IMR-90 (cell line): ENCODE results near the gene INPP5A. TPM values are rescaled to one million over a fixed set of nuclear protein-coding genes. Genes with fewer than 3 reads are reported as not detected.

Experiments
- ATAC-seq: fragments of 200-7000 bp; cut with Tn5 transposase; 2 replicates; pipeline ENCODE4 v1.9.1; 2020; ENCODE audit warnings: low read depth, mild to moderate bottlenecking, moderate library complexity
- BruUV-seq: library from RNA; stranded (reverse); fragments of 400-500 nt; replicated peaks from 2 replicates; lab custom pipeline; 2021; lab: Mats Ljungman, UMichigan
- CTCF ChIA-PET: fragments of 300-600 bp; formaldehyde crosslinking; extraction: SDS; loops from one replicate; lab custom pipeline; 2021; ENCODE audit warnings: antibody characterized with exemption; lab: Yijun Ruan, JAX
- POLR2A ChIA-PET: fragments of 300-600 bp; sonication (Branson Sonifier 250); formaldehyde crosslinking; loops from one replicate; lab custom pipeline; 2022; ENCODE audit warnings: antibody characterized with exemption; ENCODE audit not compliant: unreplicated experiment; lab: Charles Lee
- DNase-seq: peaks from one replicate; pipeline ENCODE4 v3.0.0; 2013
- H2AFZ ChIP-seq: replicated peaks from 2 replicates; pipeline ENCODE3; 2013; ENCODE audit warnings: low read length, mild to moderate bottlenecking; ENCODE audit not compliant: poor library complexity
- H2AK5ac ChIP-seq: 2 replicates; pipeline ENCODE4 v1.6.1; 2013; ENCODE audit warnings: low read depth, low read length, inconsistent platforms
- H2AK9ac ChIP-seq: replicated peaks from 2 replicates; pipeline ENCODE3; 2013; ENCODE audit warnings: mild to moderate bottlenecking, low read depth, low read length, moderate library complexity; ENCODE audit not compliant: poor library complexity
- H2BK120ac ChIP-seq: 2 replicates; pipeline ENCODE4 v1.6.1; 2013; ENCODE audit warnings: low read depth, low read length, inconsistent platforms
- H2BK15ac ChIP-seq: 3 replicates; pipeline ENCODE4 v1.6.1; 2013; ENCODE audit warnings: low read depth, low read length, inconsistent platforms
- H2BK20ac ChIP-seq: 2 replicates; pipeline ENCODE4 v1.6.1; 2013; ENCODE audit warnings: low read depth, mild to moderate bottlenecking, inconsistent platforms, low read length, moderate library complexity
- H2BK5ac ChIP-seq: 2 replicates; pipeline ENCODE4 v1.6.1; 2013; ENCODE audit warnings: mild to moderate bottlenecking, low read depth, low read length, inconsistent platforms; ENCODE audit not compliant: poor library complexity, severe bottlenecking
- H3K14ac ChIP-seq: replicated peaks from 2 replicates; pipeline ENCODE4 v1.6.1; 2013; ENCODE audit warnings: low read depth, low read length, inconsistent platforms
- H3K18ac ChIP-seq: 2 replicates; pipeline ENCODE4 v1.6.1; 2013; ENCODE audit warnings: low read depth, low read length, control low read depth
- H3K23ac ChIP-seq: 2 replicates; pipeline ENCODE4 v1.6.1; 2013; ENCODE audit warnings: low read depth, low read length, inconsistent platforms
- H3K27ac ChIP-seq: 2 replicates; pipeline ENCODE4 v1.5.1; 2013; ENCODE audit warnings: mild to moderate bottlenecking, control low read depth, low read length; ENCODE audit not compliant: insufficient read depth
- H3K27me3 ChIP-seq: 2 replicates; pipeline ENCODE4 v1.6.1; 2013; ENCODE audit warnings: low read length; ENCODE audit not compliant: control insufficient read depth, insufficient read depth
- H3K36me3 ChIP-seq: 2 replicates; pipeline ENCODE4 v1.6.1; 2013; ENCODE audit warnings: low read length, mixed read lengths; ENCODE audit not compliant: control insufficient read depth, insufficient read depth
- H3K4ac ChIP-seq: 2 replicates; pipeline ENCODE4 v1.6.1; 2013; ENCODE audit warnings: low read depth, low read length, inconsistent platforms
- H3K4me1 ChIP-seq: 2 replicates; pipeline ENCODE4 v1.6.1; 2013; ENCODE audit warnings: low read length, mixed read lengths; ENCODE audit not compliant: control insufficient read depth, insufficient read depth
- H3K4me2 ChIP-seq: 2 replicates; pipeline ENCODE4 v1.6.1; 2013; ENCODE audit warnings: low read depth, mild to moderate bottlenecking, control low read depth, low read length, moderate library complexity
- H3K4me3 ChIP-seq: 2 replicates; pipeline ENCODE4 v1.5.1; 2013; ENCODE audit warnings: low read depth, mild to moderate bottlenecking, control low read depth, low read length, moderate library complexity; ENCODE audit not compliant: insufficient read depth
- H3K56ac ChIP-seq: 2 replicates; pipeline ENCODE4 v1.6.1; 2013; ENCODE audit warnings: low read length, inconsistent platforms; ENCODE audit not compliant: insufficient read depth; ENCODE audit errors: extremely low read depth
- H3K79me1 ChIP-seq, 2 experiments: 2 replicates each; pipeline ENCODE4 v1.6.1; 2013; ENCODE audit warnings: low read length in 2 of 2, inconsistent platforms in 1 of 2, low read depth in 1 of 2
- H3K9ac ChIP-seq: 2 replicates; pipeline ENCODE4 v1.6.1; 2013; ENCODE audit warnings: low read depth, low read length, control low read depth
- H3K9me1 ChIP-seq: 2 replicates; pipeline ENCODE4 v1.6.1; 2013; ENCODE audit warnings: low read length, inconsistent platforms; ENCODE audit not compliant: insufficient read depth
- H3K9me3 ChIP-seq: 2 replicates; pipeline ENCODE4 v1.6.1; 2013; ENCODE audit warnings: low read length; ENCODE audit not compliant: control insufficient read depth, insufficient read depth
- H4K20me1 ChIP-seq: 2 replicates; pipeline ENCODE4 v1.6.1; 2013; ENCODE audit warnings: low read length, inconsistent platforms; ENCODE audit not compliant: insufficient read depth
- H4K5ac ChIP-seq: 2 replicates; pipeline ENCODE4 v1.6.1; 2013; ENCODE audit warnings: mild to moderate bottlenecking, low read depth, low read length, control low read depth
- H4K8ac ChIP-seq, 2 experiments: 2 replicates each; pipeline ENCODE4 v1.6.1; 2013; ENCODE audit warnings: low read depth in 2 of 2, low read length in 2 of 2, control low read depth in 1 of 2, inconsistent platforms in 1 of 2
- H4K91ac ChIP-seq: 2 replicates; pipeline ENCODE4 v1.6.1; 2013; ENCODE audit warnings: low read depth, low read length, inconsistent platforms; ENCODE audit not compliant: insufficient read depth
- CEBPB ChIP-seq: IDR thresholded peaks from 2 replicates; pipeline ENCODE4 v1.6.1; 2012; ENCODE audit warnings: low read depth, low read length, improper control_type of control experiment
- CHD1 ChIP-seq: IDR thresholded peaks from 2 replicates; pipeline ENCODE4 v1.6.1; 2012; ENCODE audit warnings: low read depth, low read length, improper control_type of control experiment
- MAFK ChIP-seq: IDR thresholded peaks from 2 replicates; pipeline ENCODE4 v1.6.1; 2012; ENCODE audit warnings: low read depth, low read length, improper control_type of control experiment
- MAZ ChIP-seq: IDR thresholded peaks from 2 replicates; pipeline ENCODE4 v1.6.1; 2012; ENCODE audit warnings: low read depth, mild to moderate bottlenecking, low read length, improper control_type of control experiment, moderate library complexity, borderline replicate concordance
- NFE2L2 ChIP-seq: fragments of 150-350 bp; IDR thresholded peaks from 2 replicates; pipeline ENCODE4 v1.6.1; 2016; ENCODE audit warnings: low read depth, mild to moderate bottlenecking, low read length
- POLR2A ChIP-seq: IDR thresholded peaks from 2 replicates; pipeline ENCODE4 v1.6.1; 2012; ENCODE audit warnings: mild to moderate bottlenecking, low read depth, low read length
- RCOR1 ChIP-seq: IDR thresholded peaks from 2 replicates; pipeline ENCODE4 v1.6.1; 2012; ENCODE audit warnings: mild to moderate bottlenecking, low read length, improper control_type of control experiment; ENCODE audit not compliant: insufficient replicate concordance
- RFX5 ChIP-seq: IDR thresholded peaks from 2 replicates; pipeline ENCODE4 v1.8.0; 2012; ENCODE audit warnings: low read depth, mild to moderate bottlenecking, low read length, moderate library complexity
- SMC3 ChIP-seq: fragments of 150-350 bp; IDR thresholded peaks from 2 replicates; pipeline ENCODE4 v1.6.1; 2016; ENCODE audit warnings: low read depth, mild to moderate bottlenecking, antibody characterized with exemption, low read length, moderate library complexity
- WGBS, 2 experiments: methylation state at CpG; one replicate each; pipeline versions ENCODE4 v1.1.5 to v1.1.7; 2013; ENCODE audit warnings: missing lambda C conversion rate in 2 of 2; ENCODE audit not compliant: insufficient read length in 1 of 2; ENCODE audit errors: extremely low coverage in 2 of 2; 5-methylcytosine and 5-hydroxymethylcytosine counted together
- dilution Hi-C: fragments of 300-500 bp; cut with HindIII; formaldehyde crosslinking; loops from one replicate; pipeline ENCODE4 v1.14.3; 2018; ENCODE audit warnings: low sequenced_read_pairs; ENCODE audit not compliant: unreplicated experiment
- in situ Hi-C: fragments of 300-500 bp; cut with MboI; formaldehyde crosslinking; loops from 3 replicates; pipeline ENCODE4 v1.14.3; 2019; ENCODE audit warnings: low sequenced_read_pairs, inconsistent platforms, mixed read lengths
- intact Hi-C: fragments of 100-400 bp; cut with micrococcal nuclease; formaldehyde crosslinking; loops from 2 replicates; pipeline ENCODE4 v1.10.0; 2022
- polyA plus RNA-seq, 3 experiments: library from polyadenylated mRNA; depleted of rRNA; stranded (reverse); fragments of >200 nt; gene quantifications; 2 replicates each; pipeline ENCODE4 v1.2.3, GENCODE V29; 2012; ENCODE audit warnings: low replicate concordance in 1 of 3
- total RNA-seq: library from RNA; depleted of rRNA; stranded (reverse); fragments of >200 nt; gene quantifications from 2 replicates; pipeline ENCODE4 v1.2.3, GENCODE V29; 2012
- TF ChIP-seq, protein P1 (sequence below): fragments of 150-350 bp; IDR thresholded peaks from 2 replicates; pipeline ENCODE4 v1.6.1; 2017; ENCODE audit warnings: mild to moderate bottlenecking, antibody characterized with exemption, low read length, low read depth
- TF ChIP-seq, protein P2 (sequence below): conservative IDR thresholded peaks from 2 replicates; pipeline ENCODE4 v1.5.1; 2012; ENCODE audit warnings: mild to moderate bottlenecking, low read depth, low read length, improper control_type of control experiment
- TF ChIP-seq, protein P3 (sequence below): fragments of 150-350 bp; IDR thresholded peaks from 2 replicates; pipeline ENCODE4 v1.6.1; 2016; ENCODE audit warnings: low read depth, mild to moderate bottlenecking, low read length, moderate library complexity, borderline replicate concordance

Gene INPP5A
- total and polyA plus RNA-seq, 2 of the 4 experiments (the other 2 are of a cell fraction) = 21.4 to 36.7 TPM

DNA sequence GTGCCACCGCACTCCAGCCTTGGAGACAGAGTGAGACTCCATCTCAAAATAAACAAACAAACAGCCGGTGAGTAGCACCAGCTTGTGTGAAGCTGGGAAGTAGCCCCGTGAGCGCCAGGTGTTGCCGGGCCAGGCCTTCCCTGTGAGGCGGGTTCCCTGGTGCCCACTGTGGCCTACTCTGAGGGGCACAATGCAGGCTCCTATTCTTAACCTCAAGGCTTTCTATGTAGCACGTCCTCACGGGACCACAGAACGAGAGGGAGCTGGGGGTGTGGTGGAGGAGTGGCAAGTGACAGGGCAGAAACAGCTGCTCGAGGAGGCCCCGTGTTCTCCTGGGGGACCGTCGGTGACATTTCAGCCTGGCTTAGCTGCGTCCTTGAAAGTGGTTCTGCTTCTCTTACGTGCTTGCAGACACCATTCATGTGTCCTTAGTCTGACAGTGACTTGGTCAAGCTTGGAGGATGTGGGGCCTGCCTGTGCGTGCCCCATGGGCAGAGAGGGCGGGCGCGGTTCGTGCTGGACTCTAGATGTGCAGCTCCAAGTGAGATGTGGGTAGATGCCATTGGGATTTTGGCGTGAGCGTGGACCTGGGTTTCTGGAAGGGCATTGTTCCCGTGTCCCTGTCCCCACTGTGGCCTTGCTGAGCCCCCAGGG, 131.7 kb downstream of the INPP5A start (continued):
- TF ChIP-seq RFX5 = no peak

DNA sequence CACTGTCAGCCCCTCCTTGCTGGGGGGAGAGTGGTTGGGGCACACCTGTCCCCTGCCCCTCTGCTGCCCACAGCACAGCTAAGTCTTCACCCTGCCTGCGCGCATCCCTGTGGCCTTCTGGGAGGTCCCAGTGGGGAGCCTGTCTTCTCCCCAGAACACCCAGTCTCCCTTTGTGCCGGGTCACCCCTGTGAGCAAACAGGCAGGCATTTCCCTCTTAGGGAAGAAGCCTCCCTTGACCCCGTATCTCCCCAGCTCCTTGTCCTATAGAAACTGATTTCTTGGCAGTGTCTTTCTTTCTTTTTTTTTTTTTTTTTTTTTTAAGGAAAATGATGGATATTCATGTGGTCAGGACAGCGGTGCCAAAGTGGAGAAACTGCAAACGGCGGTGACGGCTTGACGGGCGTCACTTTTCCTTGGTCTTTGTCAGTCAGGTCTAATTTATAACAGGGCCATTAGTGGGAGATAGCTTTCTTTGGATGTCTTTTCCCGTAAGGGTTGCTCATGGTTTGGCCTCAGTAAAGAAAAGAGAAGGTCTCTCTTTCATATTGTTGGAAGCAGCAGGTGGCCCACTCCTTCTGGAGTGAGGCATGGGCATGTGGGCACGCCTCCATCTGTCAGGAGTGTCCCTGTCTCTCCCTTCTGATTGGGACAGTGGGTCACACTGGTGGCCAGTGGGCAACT, 133.1 kb downstream of the INPP5A start:
- peaks cover 33 to 50% of the 10 kb centered on the region in 2 experiments for H3K79me1 ChIP-seq
- H4K5ac ChIP-seq = no peak overlapping the region
- H3K14ac ChIP-seq = no peak overlapping the region
- H3K4me2 ChIP-seq = no peak overlapping the region
- H3K4ac ChIP-seq = no peak overlapping the region
- dilution Hi-C loops (no loop called here), in situ Hi-C loops (loop anchor here (25.0 kb wide), 2 partner anchors 467 to 592 kb away; no protein-coding TSS in a partner anchor), intact Hi-C loops (no loop called here)
- H4K20me1 ChIP-seq = no peaks in the 10 kb centered on the region
- H2BK120ac ChIP-seq = no peak overlapping the region
- no CpG with 5 or more reads among the region's 12 CpGs for WGBS, 2 experiments
- no peak overlapping the region for H3K9ac ChIP-seq
- H3K18ac ChIP-seq = no peak overlapping the region
- no peak for ATAC-seq
- peaks cover 13% of the 10 kb centered on the region; the same call in 1 of the 2 replicates for H3K9me1 ChIP-seq
- no peak overlapping the region for H3K27ac ChIP-seq
- no peak overlapping the region for H2BK20ac ChIP-seq
- H3K56ac ChIP-seq = no peak overlapping the region
- H2BK15ac ChIP-seq = no peak overlapping the region
- CTCF ChIA-PET = no interaction called here
- H4K91ac ChIP-seq = no peak overlapping the region; the same call in 1 of the 2 replicates
- H3K4me3 ChIP-seq = no peak overlapping the region
- H3K23ac ChIP-seq = no peak overlapping the region
- BruUV-seq = no TSS peak
- no peaks in the 10 kb centered on the region for H3K36me3 ChIP-seq
- H3K4me1 ChIP-seq = peaks cover 19% of the 10 kb centered on the region
- no peak overlapping the region for H4K8ac ChIP-seq
- H3K9me3 ChIP-seq = no peaks in the 10 kb centered on the region
- POLR2A ChIA-PET = no interaction called here
- H2AK9ac ChIP-seq = no peak overlapping the region
- H2AFZ ChIP-seq = no peak overlapping the region
- H2AK5ac ChIP-seq = 0 out of 2 replicates have a peak overlapping the region, but pooled peaks have one; percentile 4
- no peaks in the 10 kb centered on the region for H3K27me3 ChIP-seq
- DNase-seq = no peak
- peak overlapping the region; percentile 61 for H2BK5ac ChIP-seq
- TF ChIP-seq NFE2L2 = no peak
- TF ChIP-seq CEBPB = no peak
- TF ChIP-seq, protein P1, sequence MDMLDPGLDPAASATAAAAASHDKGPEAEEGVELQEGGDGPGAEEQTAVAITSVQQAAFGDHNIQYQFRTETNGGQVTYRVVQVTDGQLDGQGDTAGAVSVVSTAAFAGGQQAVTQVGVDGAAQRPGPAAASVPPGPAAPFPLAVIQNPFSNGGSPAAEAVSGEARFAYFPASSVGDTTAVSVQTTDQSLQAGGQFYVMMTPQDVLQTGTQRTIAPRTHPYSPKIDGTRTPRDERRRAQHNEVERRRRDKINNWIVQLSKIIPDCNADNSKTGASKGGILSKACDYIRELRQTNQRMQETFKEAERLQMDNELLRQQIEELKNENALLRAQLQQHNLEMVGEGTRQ = no peak
- TF ChIP-seq MAFK = no peak
- TF ChIP-seq POLR2A = no peak
- TF ChIP-seq, protein P2, sequence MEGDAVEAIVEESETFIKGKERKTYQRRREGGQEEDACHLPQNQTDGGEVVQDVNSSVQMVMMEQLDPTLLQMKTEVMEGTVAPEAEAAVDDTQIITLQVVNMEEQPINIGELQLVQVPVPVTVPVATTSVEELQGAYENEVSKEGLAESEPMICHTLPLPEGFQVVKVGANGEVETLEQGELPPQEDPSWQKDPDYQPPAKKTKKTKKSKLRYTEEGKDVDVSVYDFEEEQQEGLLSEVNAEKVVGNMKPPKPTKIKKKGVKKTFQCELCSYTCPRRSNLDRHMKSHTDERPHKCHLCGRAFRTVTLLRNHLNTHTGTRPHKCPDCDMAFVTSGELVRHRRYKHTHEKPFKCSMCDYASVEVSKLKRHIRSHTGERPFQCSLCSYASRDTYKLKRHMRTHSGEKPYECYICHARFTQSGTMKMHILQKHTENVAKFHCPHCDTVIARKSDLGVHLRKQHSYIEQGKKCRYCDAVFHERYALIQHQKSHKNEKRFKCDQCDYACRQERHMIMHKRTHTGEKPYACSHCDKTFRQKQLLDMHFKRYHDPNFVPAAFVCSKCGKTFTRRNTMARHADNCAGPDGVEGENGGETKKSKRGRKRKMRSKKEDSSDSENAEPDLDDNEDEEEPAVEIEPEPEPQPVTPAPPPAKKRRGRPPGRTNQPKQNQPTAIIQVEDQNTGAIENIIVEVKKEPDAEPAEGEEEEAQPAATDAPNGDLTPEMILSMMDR = no peak
- TF ChIP-seq RFX5 = no peak
- TF ChIP-seq, protein P3, sequence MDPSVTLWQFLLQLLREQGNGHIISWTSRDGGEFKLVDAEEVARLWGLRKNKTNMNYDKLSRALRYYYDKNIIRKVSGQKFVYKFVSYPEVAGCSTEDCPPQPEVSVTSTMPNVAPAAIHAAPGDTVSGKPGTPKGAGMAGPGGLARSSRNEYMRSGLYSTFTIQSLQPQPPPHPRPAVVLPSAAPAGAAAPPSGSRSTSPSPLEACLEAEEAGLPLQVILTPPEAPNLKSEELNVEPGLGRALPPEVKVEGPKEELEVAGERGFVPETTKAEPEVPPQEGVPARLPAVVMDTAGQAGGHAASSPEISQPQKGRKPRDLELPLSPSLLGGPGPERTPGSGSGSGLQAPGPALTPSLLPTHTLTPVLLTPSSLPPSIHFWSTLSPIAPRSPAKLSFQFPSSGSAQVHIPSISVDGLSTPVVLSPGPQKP = no peak
- TF ChIP-seq CHD1 = no peak
- no peak for TF ChIP-seq SMC3
- TF ChIP-seq MAZ = no peak
- no peak for TF ChIP-seq RCOR1
